H54 (cell line): Measurements from ENCODE around the gene SLC36A4.
"Not testable (repeated sequence)": the region's sequence is repeated elsewhere in the genome, so short reads cannot be mapped to it uniquely, and the experiment has no call there.

Source experiments
- DNase-seq: peaks from one replicate; pipeline ENCODE4 v3.0.0; 2011; ENCODE audit warnings: low spot score, mixed read lengths; ENCODE audit not compliant: insufficient read length
- FAIRE-seq: peaks from 3 replicates; lab custom pipeline; 2011; peaks lifted over from hg19 to GRCh38; lab: Jason Lieb, UNC
- POLR2A ChIP-seq: IDR thresholded peaks from 2 replicates; pipeline ENCODE4 v1.6.1; 2011; ENCODE audit warnings: low read depth, mild to moderate bottlenecking, low read length

Gene SLC36A4

DNA sequence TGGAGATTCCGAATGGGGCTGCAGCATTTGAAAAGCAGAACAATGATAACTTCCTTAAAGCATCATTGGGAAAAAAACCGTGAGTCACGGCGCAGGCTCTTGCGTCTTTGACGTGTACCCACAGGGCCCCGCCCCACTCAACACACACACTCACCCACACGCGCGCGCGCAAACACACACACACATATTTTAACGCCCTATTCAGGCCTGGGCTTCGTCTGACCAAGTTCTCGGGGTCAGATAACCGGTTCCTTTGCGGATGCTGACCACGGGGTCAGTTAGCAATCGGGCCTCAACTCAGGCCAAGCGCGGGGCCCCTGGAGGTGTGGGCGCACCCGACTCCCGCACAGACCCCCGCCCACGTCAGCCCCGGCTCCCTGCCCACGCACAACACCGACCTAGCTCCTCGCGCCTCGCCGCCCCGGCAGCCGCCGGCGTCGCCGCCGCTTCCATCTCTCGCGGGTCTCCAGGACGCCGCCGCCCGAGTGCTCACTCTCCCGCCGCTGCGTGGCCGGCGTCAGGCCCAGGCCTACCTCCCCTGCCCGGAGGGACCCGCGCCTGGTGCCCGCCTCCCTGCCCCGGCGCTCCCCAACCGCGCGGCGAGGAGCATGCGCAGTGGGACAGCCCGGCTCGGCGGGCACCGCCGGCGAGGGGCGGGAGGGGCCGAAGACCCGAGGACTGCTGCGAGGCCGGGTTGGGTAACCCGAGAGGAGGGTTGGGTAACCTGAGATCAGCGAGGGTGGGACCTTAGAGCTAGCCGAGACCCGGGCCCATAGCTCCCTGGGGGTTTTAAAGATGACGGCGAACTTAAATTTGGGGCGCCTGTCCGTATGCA is at the start of gene SLC36A4:
Gene SLC36A4, minus strand, starts transcription at position 612 of the 835 bp plus-strand sequence. Its CDS starts 159 bp downstream, at position 453.
- TF ChIP-seq POLR2A: peak; percentile 56
- peak; percentile 87 for FAIRE-seq

DNA sequence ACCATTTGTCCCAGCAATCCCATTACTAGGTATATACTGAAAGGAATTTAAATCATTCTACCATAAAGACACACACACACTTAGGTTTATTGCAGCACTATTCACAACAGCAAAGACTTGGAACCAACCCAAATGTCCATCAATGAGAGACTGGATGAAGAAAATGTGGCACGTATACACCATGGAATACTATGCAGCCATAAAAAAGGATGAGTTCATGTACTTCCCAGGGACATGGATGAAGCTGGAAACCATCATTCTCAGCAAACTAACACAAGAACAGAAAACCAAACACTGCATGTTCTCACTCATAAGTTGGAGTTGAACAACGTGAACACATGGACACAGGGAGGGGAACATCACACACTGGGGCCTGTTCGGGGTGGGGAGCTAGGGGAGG is 49.0 kb upstream of the SLC36A4 start:
- not testable (repeated sequence) for FAIRE-seq, DNase-seq

More for the DNA sequence above, at the start of gene SLC36A4:
- peak; percentile 51 for DNase-seq

DNA sequence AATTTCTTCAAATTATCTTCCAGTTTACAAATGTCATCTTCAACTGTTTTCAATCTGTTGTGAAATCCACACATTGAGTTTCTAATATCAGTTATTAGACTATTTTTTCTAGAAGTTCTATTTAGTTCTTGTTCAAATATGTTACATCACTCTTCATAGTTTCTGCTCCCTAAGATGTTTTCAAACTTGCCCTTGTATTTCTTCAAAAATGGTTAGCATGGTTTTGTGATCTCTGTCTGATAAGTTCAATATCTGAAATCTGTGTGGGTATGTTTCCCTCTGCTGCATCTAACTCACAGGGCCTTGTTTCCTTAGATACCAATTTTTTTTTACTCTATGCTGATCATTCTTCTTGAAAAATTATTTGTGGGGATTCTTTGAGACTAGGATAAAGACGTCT is 46.2 kb upstream of the SLC36A4 start:
- no peak for FAIRE-seq
- TF ChIP-seq POLR2A: no peak
- DNase-seq: no peak

DNA sequence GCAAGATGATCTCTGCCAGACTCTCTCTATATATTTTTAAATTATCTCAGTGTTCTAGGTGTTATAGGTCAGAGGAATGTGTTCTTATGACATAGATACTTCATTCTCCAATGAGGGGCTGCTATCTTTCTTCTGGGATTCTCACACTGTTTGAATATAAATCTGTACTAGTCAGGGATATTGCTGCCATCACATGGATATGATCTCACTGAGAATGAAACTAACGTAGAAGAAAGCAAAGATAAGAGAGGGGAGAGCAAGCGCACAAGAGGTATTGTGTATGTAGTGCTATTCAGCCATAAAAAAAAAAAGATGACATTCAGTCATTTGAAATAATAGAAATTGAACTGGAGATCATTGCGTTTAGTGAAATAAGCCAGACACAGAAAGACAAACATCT is 42.2 kb upstream of the SLC36A4 start:
- FAIRE-seq (no peak), DNase-seq (no peak)
- no peak for TF ChIP-seq POLR2A

DNA sequence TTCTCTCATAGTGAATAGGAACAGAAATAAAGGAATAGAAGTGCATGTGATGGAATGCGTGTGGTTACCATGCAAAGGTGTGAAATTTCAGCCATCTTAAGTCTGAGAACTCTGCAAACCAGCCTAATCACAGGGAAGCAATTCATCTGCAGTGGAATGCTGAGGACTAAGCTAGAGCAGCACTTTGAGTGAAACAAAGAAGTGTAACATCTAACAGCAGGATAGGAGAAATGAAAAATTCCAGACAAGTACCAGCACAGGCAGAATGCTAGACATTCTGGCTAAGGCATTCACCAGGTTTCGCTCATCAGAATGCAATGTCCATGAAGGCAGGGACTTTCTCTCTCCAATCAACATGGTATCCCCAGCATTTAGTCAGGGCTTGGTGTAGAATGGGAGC is 41.2 kb upstream of the SLC36A4 start:
- TF ChIP-seq POLR2A: no peak
- DNase-seq (no peak), FAIRE-seq (no peak)

DNA sequence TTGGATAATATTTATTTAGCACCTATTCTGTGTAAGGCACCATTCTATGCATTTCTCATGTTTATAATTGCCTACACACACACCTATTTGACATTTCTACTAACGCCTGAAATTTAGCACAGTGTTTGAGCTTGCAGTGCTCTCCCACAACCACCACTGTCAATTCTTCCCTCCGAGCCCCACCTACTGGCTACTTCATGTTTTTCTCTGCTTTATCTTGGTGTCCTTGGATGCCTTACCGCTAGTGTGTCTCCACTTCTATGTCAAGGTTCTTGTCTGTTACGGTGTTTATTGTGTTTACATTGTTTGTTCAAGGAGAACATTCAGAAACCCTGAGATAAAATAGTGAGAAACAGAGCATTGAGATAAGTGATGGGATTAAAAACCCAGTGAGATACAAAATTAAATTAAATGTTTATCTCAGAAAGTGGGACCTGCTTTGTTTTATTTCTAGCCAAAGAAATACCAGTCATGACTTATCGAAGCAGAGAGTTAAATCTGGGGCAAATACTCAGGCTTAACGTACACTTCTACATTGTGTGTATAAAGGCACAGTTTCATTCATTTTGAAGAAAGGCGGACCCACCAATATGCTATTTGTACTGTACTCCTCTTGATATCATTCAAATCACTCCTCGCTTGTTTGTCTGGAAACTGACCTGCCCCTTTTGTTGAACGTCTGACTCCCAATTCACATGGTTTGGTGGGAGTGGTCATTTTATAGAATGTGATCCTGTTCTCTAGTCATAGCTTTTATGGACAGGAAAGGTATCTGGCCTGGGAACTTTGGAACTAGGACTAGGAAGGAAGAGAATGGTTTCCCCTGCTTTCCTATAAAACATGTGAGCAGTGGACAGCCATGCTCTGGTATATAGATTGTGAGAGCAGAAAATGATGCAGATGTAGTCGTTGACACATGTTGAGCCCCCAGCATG is 39.2 kb upstream of the SLC36A4 start:
- DNase-seq (no peak), FAIRE-seq (no peak)
- TF ChIP-seq POLR2A: no peak

DNA sequence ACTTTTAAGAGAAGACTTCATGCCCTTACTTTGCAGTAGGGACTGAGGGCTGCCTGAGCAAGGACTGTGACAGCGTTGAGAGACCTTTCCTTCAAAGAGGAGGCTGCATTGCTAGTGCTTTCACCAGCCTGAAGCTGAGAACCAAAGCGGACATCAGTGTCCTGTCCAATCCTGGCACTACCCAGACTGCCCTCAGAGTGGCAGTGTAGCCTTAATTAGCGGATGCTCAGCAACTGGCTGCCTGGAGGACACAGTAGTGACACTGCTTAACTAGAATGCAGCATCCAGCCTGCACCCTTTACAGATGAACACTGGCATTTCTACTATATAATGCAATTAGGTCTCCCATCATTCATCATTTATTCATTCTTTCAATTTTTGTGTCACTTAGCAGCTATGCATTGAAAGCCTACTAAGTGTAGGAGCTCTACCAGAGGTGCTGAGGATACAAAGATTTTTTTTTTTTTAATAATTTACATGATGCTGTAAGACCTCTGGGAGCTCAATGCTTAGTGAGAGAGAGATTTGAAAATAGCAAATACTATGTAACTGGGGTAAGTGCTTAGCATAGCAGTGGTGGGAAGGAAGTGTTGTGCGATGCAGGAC is 36.9 kb upstream of the SLC36A4 start:
- TF ChIP-seq POLR2A: no peak
- FAIRE-seq: peak; percentile 89
- DNase-seq: peak; percentile 16

DNA sequence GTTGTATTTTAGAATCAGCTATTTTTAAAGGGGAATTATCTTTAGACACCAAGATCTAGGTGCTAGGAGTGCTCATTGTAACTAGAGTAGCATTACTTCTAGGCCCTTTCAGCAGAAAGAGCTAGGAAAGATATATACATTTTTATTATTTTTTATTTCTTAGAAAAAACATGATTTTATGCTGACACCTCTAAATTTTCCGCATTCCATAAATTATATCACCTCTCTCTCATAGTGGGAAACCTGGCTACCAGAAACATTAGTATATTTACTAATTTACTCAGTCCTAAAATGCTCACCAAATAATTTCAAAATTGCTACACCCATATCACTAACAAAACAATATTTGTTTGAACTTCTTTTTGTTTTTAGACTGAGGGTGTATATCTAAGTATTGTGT is 32.1 kb upstream of the SLC36A4 start:
- TF ChIP-seq POLR2A: no peak
- FAIRE-seq: no peak
- DNase-seq: no peak

DNA sequence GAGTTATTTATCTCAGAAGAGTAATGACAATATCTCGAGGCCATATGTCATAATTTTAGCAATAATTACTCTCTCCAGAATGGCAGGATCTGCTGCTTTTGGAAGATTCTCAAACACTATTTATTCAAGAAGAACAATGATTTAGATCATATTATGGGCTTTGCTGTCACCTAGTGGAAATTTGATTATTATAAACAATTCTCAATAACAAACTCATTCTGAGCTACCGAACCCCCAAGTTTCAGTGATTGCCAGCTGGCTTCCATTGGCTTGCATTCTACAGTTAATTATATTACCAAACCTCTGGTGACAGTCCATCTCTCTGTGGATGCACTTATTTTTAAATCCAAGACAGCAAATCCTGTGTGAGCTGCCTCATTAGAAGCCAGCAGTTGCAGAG is 27.9 kb upstream of the SLC36A4 start:
- DNase-seq (no peak), FAIRE-seq (no peak)
- no peak for TF ChIP-seq POLR2A

DNA sequence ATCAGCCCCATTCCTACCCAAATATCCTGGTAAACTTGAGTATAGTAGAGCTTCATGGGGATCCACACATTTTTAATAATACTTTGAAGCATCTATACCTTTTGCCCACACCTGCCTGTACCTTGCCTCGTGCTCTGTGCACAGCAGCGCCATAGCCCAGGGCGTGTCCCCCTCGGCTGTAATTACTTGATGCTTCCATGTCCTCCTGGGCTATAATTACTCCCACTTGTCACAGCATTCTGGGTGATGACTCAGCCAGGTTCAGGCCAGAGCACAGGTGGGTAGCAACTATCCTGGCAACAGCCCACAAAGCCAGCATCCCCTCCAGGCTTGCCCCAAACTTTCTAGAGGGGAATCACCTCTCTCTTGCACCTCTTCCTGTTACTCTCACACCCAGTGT is 23.7 kb upstream of the SLC36A4 start:
- TF ChIP-seq POLR2A: no peak
- DNase-seq (no peak), FAIRE-seq (no peak)

DNA sequence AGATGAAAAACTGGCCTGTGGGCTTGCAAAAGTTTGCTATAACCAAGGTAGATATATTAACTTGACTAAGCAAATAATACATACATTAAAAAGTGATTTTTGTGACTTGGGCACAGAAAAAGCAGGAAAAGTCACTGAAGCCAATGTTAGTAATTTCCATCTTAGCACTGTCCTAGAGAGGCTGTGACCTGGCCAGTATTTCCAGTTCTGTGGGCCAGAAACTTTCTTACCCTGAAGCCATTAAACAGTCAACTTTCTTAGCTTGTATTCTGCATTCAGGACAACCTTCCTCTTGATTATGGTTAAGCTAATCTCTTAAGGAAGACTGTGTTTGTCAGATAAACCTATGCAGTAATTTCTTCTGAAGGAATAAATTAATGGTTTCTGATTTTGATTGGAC is 22.3 kb upstream of the SLC36A4 start:
- DNase-seq: no peak
- no peak for FAIRE-seq
- TF ChIP-seq POLR2A: no peak

DNA sequence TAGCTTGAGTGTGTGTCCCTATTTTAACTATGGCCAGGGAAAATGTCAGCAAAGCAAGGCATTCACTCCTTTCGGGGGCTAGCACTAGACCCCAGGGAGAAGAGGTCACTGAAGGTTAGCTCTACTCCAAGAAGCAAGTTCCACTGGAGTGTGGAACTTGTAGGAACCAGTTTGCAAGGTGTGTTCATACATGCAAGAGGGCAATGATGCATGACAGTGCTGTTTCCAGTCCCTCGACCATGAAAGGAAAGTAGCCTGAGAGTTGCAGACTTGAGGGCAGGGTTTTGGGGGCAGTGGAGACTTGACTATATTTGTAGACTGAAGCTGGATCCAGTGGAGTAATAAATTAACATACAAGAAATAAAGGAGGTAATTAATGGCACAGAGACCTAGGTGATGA is 21.6 kb upstream of the SLC36A4 start:
- FAIRE-seq (no peak), DNase-seq (no peak)

DNA sequence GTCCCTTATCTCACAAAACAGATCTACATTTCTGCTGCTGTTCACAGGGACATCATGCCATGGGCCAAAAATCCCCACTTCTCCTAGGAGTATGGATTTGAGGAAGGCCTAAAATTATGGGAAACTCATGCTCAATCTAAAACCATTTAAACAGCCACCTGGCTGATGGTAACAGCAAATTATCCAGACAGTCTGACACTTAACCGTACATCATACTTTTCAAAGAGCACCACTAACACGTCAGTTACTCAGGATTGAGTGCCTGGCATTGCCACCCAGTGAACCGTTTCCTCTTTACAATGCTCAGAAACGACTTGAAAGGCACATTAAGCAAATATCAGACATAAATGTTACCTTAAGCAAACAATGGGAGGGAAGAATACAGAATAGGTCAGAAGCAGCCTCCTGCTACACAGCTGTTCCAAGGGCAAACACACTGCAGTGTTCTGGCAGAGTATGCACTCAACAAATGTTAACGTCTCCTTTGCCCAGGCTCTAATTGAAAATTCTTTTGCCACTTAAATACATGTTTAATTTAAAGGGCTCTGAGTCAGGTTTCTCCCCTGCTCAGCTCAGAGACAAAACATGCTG is 18.8 kb upstream of the SLC36A4 start:
- FAIRE-seq (no peak), DNase-seq (no peak)
- TF ChIP-seq POLR2A: no peak

More for the DNA sequence above, 21.6 kb upstream of the SLC36A4 start:
- TF ChIP-seq POLR2A: no peak
